Measurements from ENCODE around the gene HECW1.

The HECW1 gene

DNA sequence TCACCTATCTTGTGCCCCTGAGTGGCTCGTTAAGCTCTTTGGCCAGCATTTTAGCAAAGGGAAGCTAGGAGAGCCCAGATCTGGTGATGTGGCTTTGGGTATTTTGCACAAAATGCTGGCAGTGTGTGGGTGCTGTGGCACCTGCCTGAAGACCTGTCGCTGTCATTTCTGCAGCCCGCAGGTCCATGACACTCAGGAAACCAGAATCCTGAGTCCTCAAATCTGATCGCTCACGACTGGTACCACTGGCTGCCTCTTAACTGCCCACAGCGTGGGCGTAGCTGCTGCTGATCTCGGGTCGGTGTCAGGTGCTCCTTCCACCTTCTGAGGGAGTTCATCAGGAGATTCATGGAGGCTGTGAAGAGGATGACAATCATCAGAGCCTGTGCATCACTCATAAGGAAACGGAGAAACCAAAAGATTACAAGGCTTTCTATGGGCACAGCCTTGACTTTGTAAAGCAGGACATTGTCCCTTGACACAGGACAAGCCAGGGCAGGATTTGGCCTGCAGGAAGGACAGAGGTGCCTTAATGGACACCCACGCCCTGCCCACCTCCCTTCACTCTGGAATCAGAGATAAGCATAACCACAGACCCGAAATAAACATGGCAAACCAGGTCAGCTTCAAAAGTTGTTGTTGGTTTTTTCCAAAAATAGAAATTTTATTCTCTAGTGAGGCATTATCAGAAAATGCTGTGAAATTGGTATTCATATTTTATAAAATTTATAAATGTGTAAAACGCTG, 399.5 kb downstream of the HECW1 start:
- no peak for DNase-seq

GRCh38 chr7:43513251-43513650, 400.8 kb downstream of the HECW1 start:
- DNase-seq = no peak

DNA sequence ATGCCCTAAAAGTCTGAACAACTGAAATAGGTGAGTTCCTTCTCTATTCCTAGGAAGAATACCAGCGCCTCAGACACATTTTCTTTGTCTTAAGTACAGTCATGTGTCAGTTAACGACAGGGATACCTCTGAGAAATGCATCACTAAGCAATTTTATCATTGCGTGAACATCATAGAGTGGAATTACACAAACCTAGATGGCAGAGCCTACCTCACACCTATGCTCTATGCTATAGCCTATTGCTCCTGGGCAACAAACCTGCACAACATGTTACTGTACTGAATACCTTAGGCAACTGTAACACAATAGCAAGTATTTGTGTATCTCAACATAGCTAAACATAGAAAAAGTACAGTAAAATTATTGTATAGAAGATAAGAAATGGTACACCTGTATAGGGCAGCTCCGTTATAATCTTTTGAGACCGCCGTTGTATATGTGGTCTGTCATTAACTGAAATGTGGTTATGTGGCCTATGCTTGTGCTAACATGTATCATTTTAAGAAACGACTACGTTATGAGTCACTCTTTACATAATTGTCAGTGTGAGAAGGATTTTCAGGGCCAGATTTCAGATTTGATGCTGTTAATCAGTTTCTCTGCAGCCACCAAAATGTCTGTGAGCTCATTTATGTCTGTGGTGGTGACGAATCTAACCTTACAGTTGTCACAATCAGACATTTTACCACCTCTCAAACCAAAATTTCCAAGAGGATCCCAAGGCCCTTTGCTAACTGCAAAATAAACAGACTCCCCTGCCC, 404.3 kb downstream of the HECW1 start:
- no peak for DNase-seq

DNA sequence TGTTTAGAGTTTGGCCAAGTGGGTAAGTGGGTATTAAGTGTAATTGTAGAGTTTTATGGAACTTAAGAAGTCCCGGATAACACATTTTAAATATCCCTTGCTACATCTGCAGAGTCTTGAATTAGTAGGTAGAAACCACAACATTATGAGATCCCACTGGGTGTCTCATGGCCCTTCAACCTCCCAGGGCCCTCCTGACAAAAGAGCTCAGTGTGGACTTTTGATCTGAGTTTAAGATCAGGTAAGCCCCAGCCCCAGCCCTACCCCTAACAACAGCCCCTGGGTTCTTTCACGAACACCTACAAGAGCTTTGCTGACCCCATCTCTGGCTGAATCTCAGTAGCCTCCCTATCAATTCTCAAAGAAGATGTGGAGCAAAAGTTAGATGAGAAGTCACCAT, 405.0 kb downstream of the HECW1 start:
- no peak for DNase-seq

GRCh38 chr7:43520201-43520600, 407.8 kb downstream of the HECW1 start:
- no peak for DNase-seq

GRCh38 chr7:43522406-43523156, 410.1 kb downstream of the HECW1 start:
- no peak for DNase-seq

- no peak for DNase-seq
Measured at GRCh38 chr7:43528576-43529354, 416.3 kb downstream of the HECW1 start.

DNA sequence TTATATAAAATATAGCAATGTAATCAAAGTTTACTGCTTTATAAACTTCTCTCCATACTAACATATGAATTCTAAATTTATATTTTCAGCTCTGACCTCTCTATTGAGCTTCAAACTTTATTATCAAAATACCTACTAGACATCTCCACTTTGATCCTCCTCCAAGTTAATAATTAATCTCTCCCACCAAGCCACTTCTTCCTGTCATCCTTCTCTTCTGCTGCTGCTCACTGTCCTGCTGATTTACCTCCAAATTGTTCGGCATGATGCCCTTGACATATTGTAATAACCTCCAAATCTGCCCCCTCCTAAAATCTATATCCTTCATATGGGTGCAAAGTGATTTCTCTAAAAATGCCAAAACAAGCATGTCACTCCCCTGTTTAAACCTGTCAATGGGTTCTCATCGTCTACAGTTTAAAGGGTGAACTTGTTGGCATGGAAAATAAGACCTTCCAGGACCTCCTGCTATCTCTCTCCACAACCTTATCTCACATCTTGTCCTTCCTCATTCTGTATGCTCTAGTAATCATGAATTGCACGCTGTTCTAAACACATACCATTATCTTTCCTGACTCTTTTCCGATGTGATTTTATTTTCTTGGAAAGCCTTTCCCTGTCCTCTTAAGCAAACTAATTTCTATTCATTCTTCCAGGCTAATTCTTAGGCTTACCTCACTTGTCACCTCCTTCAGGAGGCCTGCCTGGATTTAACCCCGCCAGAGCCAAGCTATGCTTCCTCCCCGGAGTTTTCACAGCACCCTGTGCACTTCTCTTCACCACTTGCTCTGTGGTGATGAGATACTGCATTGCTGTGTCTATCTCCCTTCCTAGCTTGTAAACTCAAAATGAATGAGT, 418.3 kb downstream of the HECW1 start:
- DNase-seq = no peak

DNA sequence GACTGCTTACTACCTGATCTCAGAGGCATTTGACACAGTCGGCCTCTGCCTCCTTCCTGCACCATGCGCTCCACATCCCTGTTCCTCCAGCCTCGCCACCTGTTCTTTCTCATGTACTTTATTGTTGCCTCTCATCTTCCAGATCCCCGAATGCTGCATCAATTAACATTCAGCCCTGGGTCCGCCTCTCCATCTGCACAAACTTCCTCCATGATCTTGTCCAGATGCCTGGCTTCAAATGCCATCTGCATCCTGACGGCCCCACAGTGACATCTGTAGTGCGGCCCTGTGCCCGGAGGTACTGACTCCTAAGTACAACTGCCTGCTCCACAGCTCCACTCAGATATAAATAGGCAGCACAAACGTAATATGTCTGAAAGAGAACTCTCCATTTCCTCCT, 419.3 kb downstream of the HECW1 start:
- DNase-seq = no peak

DNA sequence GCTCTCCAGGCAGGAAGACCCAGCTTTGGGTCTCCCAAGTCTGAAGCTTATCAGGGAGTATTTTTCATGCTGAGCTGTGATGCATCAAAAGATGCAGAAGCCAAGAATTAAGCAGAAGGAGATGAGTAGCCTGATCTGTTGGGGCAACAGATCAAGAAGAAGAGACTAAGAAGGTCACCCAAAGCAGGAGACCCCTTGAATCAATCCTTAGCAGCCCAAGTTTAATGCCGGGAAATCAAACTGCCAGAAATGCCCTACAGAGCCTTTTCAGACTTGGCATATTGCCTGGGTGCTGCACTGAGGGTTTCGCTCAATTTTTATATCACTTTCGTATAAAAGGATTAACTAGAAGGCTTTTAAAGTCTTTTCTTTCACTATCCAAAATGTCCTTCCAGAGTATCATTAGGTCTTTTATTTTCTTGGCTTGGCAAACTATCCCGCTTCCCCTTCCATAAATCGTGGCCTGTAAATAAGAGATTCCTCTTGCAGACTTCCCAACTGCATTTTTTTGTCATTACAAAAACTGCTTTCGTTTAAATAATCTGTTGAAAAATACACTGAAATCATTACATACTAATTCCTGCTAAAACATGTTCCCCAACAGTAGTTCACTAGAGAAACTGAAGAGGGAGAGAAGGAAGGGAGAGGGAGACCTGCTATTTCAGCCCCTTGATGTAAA, 421.5 kb downstream of the HECW1 start:
- no peak for DNase-seq

DNA sequence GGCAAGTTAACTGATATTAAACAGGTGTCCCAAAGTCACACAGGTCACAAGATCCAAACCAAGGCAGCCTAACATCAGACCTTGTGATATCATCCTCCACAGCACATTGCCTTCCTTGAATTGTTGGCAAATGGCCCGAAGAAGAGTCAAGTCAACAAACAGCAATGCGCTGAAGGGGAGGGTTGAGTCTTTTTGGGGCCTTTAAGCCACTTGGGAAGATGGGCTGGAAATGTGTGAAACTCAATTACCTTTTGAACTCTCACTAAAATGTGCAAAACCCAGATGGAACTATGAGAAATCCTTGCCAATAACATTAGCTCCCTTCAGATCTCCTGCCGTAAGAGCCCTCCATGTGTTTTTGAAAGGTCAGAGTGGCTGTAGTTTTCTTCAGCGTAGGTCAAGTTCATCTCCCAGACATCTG, 422.6 kb downstream of the HECW1 start:
- no peak for DNase-seq

DNA sequence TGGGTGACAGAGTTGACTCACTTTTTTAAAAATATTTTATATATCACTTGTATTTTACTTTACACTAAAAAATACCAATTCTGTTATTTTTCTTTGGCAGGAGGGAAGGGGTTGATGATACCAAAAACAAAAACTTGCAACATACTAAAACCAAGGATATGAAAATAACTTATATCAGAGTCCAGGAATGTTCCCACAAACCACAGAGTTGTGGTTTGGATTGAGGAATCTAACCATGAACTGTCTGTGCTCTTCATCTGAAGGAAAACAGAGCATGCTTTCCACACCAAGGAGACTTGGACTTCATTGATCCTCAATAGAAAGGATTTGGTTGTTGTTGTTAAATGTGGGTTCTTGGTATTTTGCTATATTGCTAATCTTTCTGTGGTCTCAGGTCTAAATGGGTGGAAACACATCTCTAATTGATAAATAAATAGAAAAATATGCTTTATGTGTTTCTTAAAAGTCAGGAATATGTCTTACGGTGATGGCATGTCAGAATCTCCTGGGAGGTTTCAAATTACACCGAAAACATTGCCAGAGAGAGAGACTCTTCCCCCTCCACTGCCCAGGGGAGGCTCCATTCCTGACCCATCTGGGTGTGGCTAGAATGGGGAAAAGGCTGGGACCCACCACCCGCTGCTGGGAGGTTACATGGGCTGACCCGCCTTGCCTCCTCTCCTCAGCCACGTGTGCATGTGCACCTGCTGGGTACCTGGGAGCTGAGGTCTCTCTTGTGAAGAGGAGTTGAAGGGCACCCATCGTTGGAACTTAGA, 423.6 kb downstream of the HECW1 start:
- DNase-seq = no peak

DNA sequence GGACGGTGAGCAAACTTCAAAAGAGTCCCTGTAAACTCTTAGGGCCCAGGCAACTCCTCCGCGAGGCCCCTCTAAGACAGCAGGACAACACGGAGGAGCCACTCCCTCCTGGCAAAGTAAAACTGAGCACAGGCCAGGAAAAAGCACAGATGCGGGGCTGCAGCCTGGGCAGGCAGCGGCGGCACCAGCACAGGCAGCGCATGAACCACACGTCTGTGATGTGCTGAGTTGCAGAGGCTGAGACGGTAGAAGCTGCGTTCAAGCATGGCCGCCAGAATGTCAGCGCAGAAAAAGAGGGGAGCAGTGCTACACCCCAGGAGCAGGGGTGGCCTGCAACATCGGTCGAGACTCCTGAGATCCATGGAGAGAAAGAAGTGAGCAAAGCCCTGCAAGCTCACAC, 424.3 kb downstream of the HECW1 start:
- no peak for DNase-seq

GRCh38 chr7:43537765-43538403, 425.4 kb downstream of the HECW1 start:
- DNase-seq = no peak

DNA sequence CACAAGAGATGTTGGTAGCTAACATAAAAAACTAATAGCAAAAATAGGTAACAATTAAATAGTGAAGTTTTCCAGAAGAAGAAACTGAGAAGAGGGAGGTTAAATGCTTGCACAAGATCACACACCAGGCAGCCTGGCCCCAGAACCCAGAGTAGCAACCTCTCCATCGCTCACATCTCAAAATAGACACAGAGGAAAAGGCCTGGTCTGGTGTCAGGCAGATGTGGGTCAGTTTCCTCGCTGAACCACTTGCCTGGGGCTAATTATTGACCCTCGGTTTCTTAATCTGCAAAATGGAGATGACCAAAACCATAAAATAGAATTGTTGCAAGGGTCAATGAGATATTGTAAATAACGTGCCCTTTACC, 425.9 kb downstream of the HECW1 start:
- no peak for DNase-seq

GRCh38 chr7:43540471-43540870, 428.0 kb downstream of the HECW1 start:
- DNase-seq = no peak

GRCh38 chr7:43542716-43543115, 430.3 kb downstream of the HECW1 start:
- no peak for DNase-seq

DNA sequence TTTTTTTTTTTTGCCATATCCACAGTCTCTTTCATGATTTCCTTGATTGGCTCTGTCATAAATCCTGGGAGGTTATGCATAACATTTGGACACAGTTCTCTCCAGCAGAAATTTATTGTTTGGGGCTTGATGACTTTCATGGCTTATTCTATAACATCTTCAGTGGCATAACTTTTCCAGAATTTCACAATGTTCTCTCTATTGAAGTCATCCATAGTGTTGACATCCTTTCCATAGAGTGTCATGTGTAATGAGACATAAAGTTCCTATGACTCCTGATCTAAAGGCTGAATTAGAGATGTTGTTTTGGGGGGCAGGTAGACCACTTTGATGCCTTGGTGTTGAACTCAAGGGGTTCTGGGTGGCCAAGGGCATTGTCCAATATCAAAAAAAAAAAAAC, 433.8 kb downstream of the HECW1 start:
- no peak for DNase-seq

- DNase-seq = no peak
Measured at GRCh38 chr7:43550427-43550826, 438.0 kb downstream of the HECW1 start.

DNA sequence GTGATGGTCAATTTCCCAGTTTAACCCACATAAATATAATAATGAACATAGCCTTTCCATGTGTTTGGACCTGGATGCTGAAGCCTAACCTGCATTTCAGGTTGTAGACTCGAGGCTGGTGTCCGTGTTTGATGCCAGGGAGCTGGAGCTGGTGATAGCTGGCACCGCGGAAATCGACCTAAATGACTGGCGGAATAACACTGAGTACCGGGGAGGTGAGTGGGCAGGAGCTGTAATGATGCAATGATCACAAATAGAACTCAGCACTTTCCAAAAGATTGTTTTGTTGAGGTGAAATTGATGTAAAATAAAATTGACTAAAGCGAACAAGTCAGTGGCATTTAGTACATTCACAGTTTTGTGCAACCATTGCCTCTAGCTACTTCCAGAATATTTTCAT, 439.7 kb downstream of the HECW1 start:
- DNase-seq = no peak

Data from activated gamma-delta T cell treated with Interleukin-2 at 50 U/mL for 16 hours (primary cell).